ENCODE measurements around the gene KCNQ1.
"Not testable (repeated sequence)": the region's sequence is repeated elsewhere in the genome, so short reads cannot be mapped to it uniquely, and the experiment has no call there.

Gene KCNQ1

GRCh38 chr11:2631161-2631560 lies 186.4 kb downstream of the KCNQ1 start:
- no peak overlapping the region for H3K4me3 ChIP-seq (ENCODE audit: low read depth, low read length)
- TF ChIP-seq, protein P1, sequence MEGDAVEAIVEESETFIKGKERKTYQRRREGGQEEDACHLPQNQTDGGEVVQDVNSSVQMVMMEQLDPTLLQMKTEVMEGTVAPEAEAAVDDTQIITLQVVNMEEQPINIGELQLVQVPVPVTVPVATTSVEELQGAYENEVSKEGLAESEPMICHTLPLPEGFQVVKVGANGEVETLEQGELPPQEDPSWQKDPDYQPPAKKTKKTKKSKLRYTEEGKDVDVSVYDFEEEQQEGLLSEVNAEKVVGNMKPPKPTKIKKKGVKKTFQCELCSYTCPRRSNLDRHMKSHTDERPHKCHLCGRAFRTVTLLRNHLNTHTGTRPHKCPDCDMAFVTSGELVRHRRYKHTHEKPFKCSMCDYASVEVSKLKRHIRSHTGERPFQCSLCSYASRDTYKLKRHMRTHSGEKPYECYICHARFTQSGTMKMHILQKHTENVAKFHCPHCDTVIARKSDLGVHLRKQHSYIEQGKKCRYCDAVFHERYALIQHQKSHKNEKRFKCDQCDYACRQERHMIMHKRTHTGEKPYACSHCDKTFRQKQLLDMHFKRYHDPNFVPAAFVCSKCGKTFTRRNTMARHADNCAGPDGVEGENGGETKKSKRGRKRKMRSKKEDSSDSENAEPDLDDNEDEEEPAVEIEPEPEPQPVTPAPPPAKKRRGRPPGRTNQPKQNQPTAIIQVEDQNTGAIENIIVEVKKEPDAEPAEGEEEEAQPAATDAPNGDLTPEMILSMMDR (IDR thresholded peaks at IDR 0.05; ENCODE audit: low read depth, low read length, missing control alignments) = no peak
- in situ Hi-C loops (cut with HindIII; ENCODE audit: low sequenced_read_pairs) = no loop called here
- DNase-seq (ENCODE audit: low read depth) = no peak

DNA sequence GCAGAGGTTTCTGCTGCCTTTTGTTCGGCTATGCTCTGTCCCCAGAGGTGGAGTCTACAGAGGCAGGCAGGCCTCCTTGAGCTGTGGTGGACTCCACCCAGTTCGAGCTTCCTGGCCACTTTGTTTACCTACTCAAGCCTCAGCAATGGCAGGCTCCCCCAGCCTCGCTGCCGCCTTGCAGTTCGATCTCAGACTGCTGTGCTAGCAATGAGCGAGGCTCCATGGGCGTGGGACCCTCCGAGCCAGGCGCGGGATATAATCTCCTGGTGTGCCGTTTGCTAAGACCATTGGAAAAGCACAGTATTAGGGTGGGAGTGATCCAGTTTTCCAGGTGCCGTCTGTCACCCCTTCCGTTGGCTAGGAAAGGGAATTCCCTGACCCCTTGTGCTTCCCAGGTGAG lies 195.0 kb downstream of the KCNQ1 start:
- H3K4me3 ChIP-seq (ENCODE audit: low read depth, low read length); DNase-seq (ENCODE audit: low read depth); in situ Hi-C loops (cut with HindIII; ENCODE audit: low sequenced_read_pairs): not testable (repeated sequence)

- TF ChIP-seq, protein P1 (IDR thresholded peaks at IDR 0.05; ENCODE audit: low read depth, low read length, missing control alignments) = no peak
- no peak for DNase-seq (ENCODE audit: low read depth)
- in situ Hi-C loops (cut with HindIII; ENCODE audit: low sequenced_read_pairs) = no loop called here
- H3K4me3 ChIP-seq (ENCODE audit: low read depth, low read length) = no peak overlapping the region
Measured at GRCh38 chr11:2641623-2642022, 196.8 kb downstream of the KCNQ1 start.

DNA sequence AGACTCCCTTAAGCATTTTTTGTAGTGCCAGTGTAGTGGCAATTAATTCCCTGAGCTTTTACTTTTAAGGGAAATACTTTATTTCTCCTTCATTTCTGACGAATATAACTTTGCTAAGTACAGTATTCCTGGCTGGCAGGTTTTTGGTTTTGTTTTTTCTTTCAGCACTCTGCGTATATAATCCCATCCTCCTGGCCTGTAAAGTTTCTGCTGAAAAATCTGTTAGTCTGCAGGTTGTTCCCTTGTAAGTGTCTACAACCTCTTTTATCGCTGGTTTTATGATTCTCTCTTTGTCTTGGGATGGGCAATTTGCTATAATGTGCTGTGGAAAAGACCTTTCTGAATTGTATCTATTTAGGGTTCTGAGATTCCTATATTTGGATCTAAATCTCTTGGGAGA lies 198.9 kb downstream of the KCNQ1 start:
- in situ Hi-C loops (cut with HindIII; ENCODE audit: low sequenced_read_pairs) = no loop called here
- DNase-seq (ENCODE audit: low read depth) = no peak
- TF ChIP-seq, protein P1 (IDR thresholded peaks at IDR 0.05; ENCODE audit: low read depth, low read length, missing control alignments) = no peak
- no peak overlapping the region for H3K4me3 ChIP-seq (ENCODE audit: low read depth, low read length)

DNA sequence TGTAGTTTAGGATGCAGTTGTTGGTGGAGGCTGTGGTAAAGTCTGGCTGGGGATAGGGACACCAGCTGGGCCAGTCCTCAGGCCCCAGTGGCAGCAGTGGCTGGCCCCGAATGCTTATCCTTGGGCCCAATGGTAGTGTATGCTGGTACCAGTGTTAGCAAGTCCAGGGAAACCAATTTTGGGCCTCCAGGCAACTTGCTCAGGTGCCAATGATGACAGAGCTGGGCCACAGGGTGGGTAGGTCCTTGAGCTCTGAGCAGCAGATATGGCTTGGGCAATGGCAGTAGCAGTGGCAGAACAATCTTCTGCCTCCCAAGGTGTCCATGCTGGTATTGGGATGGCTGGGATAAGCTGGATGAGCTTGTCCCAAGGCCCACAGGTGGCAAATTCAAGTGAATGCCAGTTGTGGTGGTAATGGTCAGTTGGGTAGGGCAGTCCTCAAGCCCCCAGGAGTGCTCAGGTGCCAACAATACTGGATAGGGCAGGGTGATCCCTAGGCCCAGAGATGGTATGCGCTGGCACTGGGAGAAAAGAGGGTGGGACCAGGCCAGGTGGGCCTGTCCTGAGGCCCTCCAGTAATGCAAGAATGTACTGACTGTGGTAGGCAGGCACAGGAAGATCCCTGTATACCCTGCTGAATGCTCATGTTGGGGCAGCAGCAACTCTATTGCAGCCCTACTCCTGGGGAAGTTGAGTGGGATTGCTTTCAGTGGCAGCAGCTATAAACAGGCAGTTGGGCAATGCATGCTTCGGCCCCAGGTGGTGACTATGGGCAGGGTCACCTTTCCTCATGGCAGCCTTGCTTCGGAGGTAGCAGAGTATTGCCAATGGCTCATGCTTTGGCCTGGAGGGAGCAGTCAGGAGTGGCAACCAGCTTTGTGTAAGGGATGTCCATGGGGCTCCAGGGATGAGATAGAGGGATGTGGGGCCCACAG lies 200.3 kb downstream of the KCNQ1 start:
- in situ Hi-C loops (cut with HindIII; ENCODE audit: low sequenced_read_pairs) = no loop called here
- no peak for DNase-seq (ENCODE audit: low read depth)
- TF ChIP-seq, protein P1 (IDR thresholded peaks at IDR 0.05; ENCODE audit: low read depth, low read length, missing control alignments) = no peak

GRCh38 chr11:2645779-2646118 lies 200.9 kb downstream of the KCNQ1 start:
- in situ Hi-C loops (cut with HindIII; ENCODE audit: low sequenced_read_pairs) = no loop called here
- no peak for DNase-seq (ENCODE audit: low read depth)
- TF ChIP-seq, protein P1 (IDR thresholded peaks at IDR 0.05; ENCODE audit: low read depth, low read length, missing control alignments) = no peak
- no peak overlapping the region for H3K4me3 ChIP-seq (ENCODE audit: low read depth, low read length)

More for the DNA sequence above, 200.3 kb downstream of the KCNQ1 start:
- H3K4me3 ChIP-seq (ENCODE audit: low read depth, low read length) = no peak overlapping the region

- no peak for DNase-seq (ENCODE audit: low read depth)
- TF ChIP-seq, protein P1 (IDR thresholded peaks at IDR 0.05; ENCODE audit: low read depth, low read length, missing control alignments) = no peak
- no peak overlapping the region for H3K4me3 ChIP-seq (ENCODE audit: low read depth, low read length)
- in situ Hi-C loops (cut with HindIII; ENCODE audit: low sequenced_read_pairs) = no loop called here
Measured at GRCh38 chr11:2647167-2647566, 202.4 kb downstream of the KCNQ1 start.

Data from astrocyte of the cerebellum (primary cell).